Measurements from ENCODE around the gene AIDA. TPM values are rescaled to one million over a fixed set of nuclear protein-coding genes. Genes with fewer than 3 reads are reported as not detected.

AIDA gene
- total RNA-seq, 1 donor from 2014 or later: 72.3 TPM

Other genes starting within 250 kb of the AIDA start
- not detected in 2 replicates for gene HHIPL2, start 164.4 kb downstream of the AIDA start, total RNA-seq
- 3.5 and 3.6 TPM in 2 replicates for gene TAF1A, start 122.6 kb downstream of the AIDA start, total RNA-seq
- 35.4 and 38.7 TPM in 2 replicates for gene MIA3, start 94.4 kb downstream of the AIDA start, total RNA-seq
- gene BROX, start 73 bp upstream of the AIDA start, total RNA-seq: 34.8 and 50.8 TPM in 2 replicates
- gene FAM177B, start 24.7 kb upstream of the AIDA start, total RNA-seq: not detected in 2 replicates
- gene DISP1, start 102.5 kb upstream of the AIDA start, total RNA-seq: 1.6 and 3.2 TPM in 2 replicates

All from glomerular endothelial cell (primary cell).